ENCODE data around the gene NEXMIF.

- TF ChIP-seq CTCF (optimal IDR thresholded peaks at IDR 0.05 in 1 of 3, IDR thresholded peaks at IDR 0.05 in 1 of 3, conservative IDR thresholded peaks at IDR 0.05 in 1 of 3; ENCODE audit: extremely low read depth in 1 of 3, insufficient read depth in 2 of 3, low read length in 3 of 3) (no peak), EZH2 (IDR thresholded peaks at IDR 0.05; ENCODE audit: low read length) (no peak)
Measured at GRCh38 chrX:74940414-74940813, 15.2 kb upstream of the NEXMIF start.
